Measurements from ENCODE around the gene KNOP1.

- no peak for TF ChIP-seq CTCF (IDR thresholded peaks at IDR 0.05 in 2 of 3, conservative IDR thresholded peaks at IDR 0.05 in 1 of 3; ENCODE audit: control insufficient read depth in 2 of 3, extremely low read depth in 1 of 3, insufficient read depth in 1 of 3, low read depth in 3 of 3, low read length in 3 of 3)
- no peak for TF ChIP-seq MYC (IDR thresholded peaks at IDR 0.05; ENCODE audit: insufficient read depth, insufficient read length, insufficient replicate concordance, low read length, severe bottlenecking)
- TF ChIP-seq EZH2 (IDR thresholded peaks at IDR 0.05; ENCODE audit: borderline replicate concordance, control insufficient read depth, low read depth, low read length) = no peak
Measured at GRCh38 chr16:19717314-19717713, 713 bp downstream of the KNOP1 start.

All from GM12878 (cell line).